Endothelial cell of umbilical vein (primary cell): ENCODE results near the gene TRAPPC2L. TPM values are rescaled to one million over a fixed set of nuclear protein-coding genes. Genes with fewer than 3 reads are reported as not detected.

Source experiments
- BruUV-seq: library from RNA; stranded (reverse); fragments of 400-500 nt; replicated peaks from 2 replicates; lab custom pipeline; 2021; lab: Mats Ljungman, UMichigan
- CTCF ChIA-PET: fragments of 300-600, 350-600 bp; sonication (Branson Sonifier 250); formaldehyde crosslinking; loops from one replicate; lab custom pipeline; 2021; ENCODE audit warnings: antibody characterized with exemption, inconsistent platforms; lab: Charles Lee
- POLR2A ChIA-PET: fragments of 300-600, 350-600 bp; sonication (Branson Sonifier 250); formaldehyde crosslinking; loops from one replicate; lab custom pipeline; 2021; ENCODE audit warnings: antibody characterized with exemption, inconsistent platforms; lab: Charles Lee
- DNase-seq: peaks from one replicate; pipeline ENCODE4 v3.0.0-alpha.2; 2011; ENCODE audit warnings: low read depth, low spot score
- FAIRE-seq: peaks from 2 replicates; lab custom pipeline; 2011; peaks lifted over from hg19 to GRCh38; lab: Jason Lieb, UNC
- H2AFZ ChIP-seq: 2 replicates; pipeline ENCODE4 v1.6.0; 2012; ENCODE audit warnings: low read depth, low read length, control low read depth, inconsistent platforms
- H3K27ac ChIP-seq: 2 replicates; pipeline ENCODE4 v1.5.1; 2011; ENCODE audit warnings: low read depth, mild to moderate bottlenecking, control low read depth, low read length, moderate library complexity; ENCODE audit not compliant: insufficient read depth
- H3K27me3 ChIP-seq, 2 experiments: 2 replicates each; pipeline versions ENCODE4 v1.6.0 to v1.6.1; 2011; ENCODE audit warnings: low read length in 2 of 2, mixed read lengths in 1 of 2; ENCODE audit not compliant: control insufficient read depth in 2 of 2, insufficient read depth in 2 of 2
- H3K36me3 ChIP-seq, 2 experiments: 2 replicates in 1 of 2; 3 replicates in 1 of 2; pipeline ENCODE4 v1.5.1; 2011; ENCODE audit warnings: low read length in 2 of 2, mild to moderate bottlenecking in 1 of 2, moderate library complexity in 1 of 2; ENCODE audit not compliant: control insufficient read depth in 2 of 2, insufficient read depth in 2 of 2; ENCODE audit errors: extremely low read depth in 1 of 2
- H3K4me1 ChIP-seq: 3 replicates; pipeline ENCODE4 v1.5.1; 2011; ENCODE audit warnings: mild to moderate bottlenecking, low read length; ENCODE audit not compliant: control insufficient read depth, insufficient read depth; ENCODE audit errors: extremely low read depth
- H3K4me2 ChIP-seq: 2 replicates; pipeline ENCODE4 v1.6.1; 2011; ENCODE audit warnings: low read length, control low read depth, mixed read lengths; ENCODE audit not compliant: insufficient read depth
- H3K4me3 ChIP-seq, 3 experiments: fragments of 200-600 bp in 1 of 3; sonication (generic), shearing (Covaris generic) in 1 of 3; replicated peaks in 1 of 3; 2 replicates each; pipeline ENCODE4 v1.5.1; 2011 to 2016; ENCODE audit warnings: control low read depth in 3 of 3, low read length in 3 of 3, mild to moderate bottlenecking in 2 of 3, inconsistent platforms in 1 of 3, low read depth in 1 of 3, moderate library complexity in 1 of 3; ENCODE audit not compliant: insufficient read depth in 1 of 3
- H3K79me2 ChIP-seq: 2 replicates; pipeline ENCODE4 v1.6.0; 2012; ENCODE audit warnings: low read length, inconsistent platforms; ENCODE audit not compliant: control insufficient read depth, insufficient read depth
- H3K9ac ChIP-seq: replicated peaks from 2 replicates; pipeline ENCODE3; 2011; ENCODE audit warnings: low read length, control low read depth; ENCODE audit not compliant: insufficient read depth; ENCODE audit errors: extremely low read depth
- H3K9me1 ChIP-seq: replicated peaks from 3 replicates; pipeline ENCODE4 v1.6.0; 2011; ENCODE audit warnings: mild to moderate bottlenecking, low read length; ENCODE audit not compliant: control insufficient read depth, insufficient read depth; ENCODE audit errors: extremely low read depth
- H3K9me3 ChIP-seq: replicated peaks from 2 replicates; pipeline ENCODE4 v1.5.1; 2012; ENCODE audit warnings: low read length, inconsistent platforms; ENCODE audit not compliant: control insufficient read depth, insufficient read depth
- H4K20me1 ChIP-seq: replicated peaks from 2 replicates; pipeline ENCODE3; 2011; ENCODE audit warnings: mild to moderate bottlenecking, low read length; ENCODE audit not compliant: control insufficient read depth, insufficient read depth; ENCODE audit errors: extremely low read depth
- EZH2 ChIP-seq: IDR thresholded peaks from 2 replicates; pipeline ENCODE4 v1.6.1; 2012; ENCODE audit warnings: borderline replicate concordance, low read depth, mild to moderate bottlenecking, moderate library complexity, low read length, inconsistent platforms; ENCODE audit not compliant: severe bottlenecking
- FOS ChIP-seq: IDR thresholded peaks from 2 replicates; pipeline ENCODE4 v1.6.1; 2011; ENCODE audit warnings: mild to moderate bottlenecking, low read length, moderate library complexity, borderline replicate concordance; ENCODE audit not compliant: insufficient read depth
- GATA2 ChIP-seq: IDR thresholded peaks from 2 replicates; pipeline ENCODE4 v1.7.0; 2011; ENCODE audit warnings: low read depth, mild to moderate bottlenecking, moderate library complexity, mixed read lengths, low read length; ENCODE audit not compliant: insufficient read length, insufficient read depth
- JUN ChIP-seq: IDR thresholded peaks from 2 replicates; pipeline ENCODE4 v1.6.1; 2011; ENCODE audit warnings: borderline replicate concordance, low read depth; ENCODE audit not compliant: insufficient read length, insufficient read depth
- MYC ChIP-seq: IDR thresholded peaks from one replicate; pipeline ENCODE4 v1.6.1; 2011; ENCODE audit warnings: mild to moderate bottlenecking, low read depth, low read length
- POLR2A ChIP-seq: IDR thresholded peaks from 2 replicates; pipeline ENCODE4 v1.6.1; 2012; ENCODE audit warnings: low read depth, mild to moderate bottlenecking, control low read depth, low read length
- POLR2AphosphoS5 ChIP-seq: IDR thresholded peaks from 2 replicates; pipeline ENCODE4 v1.6.1; 2012; ENCODE audit warnings: low read depth, mild to moderate bottlenecking, control low read depth, low read length, moderate library complexity; ENCODE audit not compliant: insufficient read depth
- dilution Hi-C: fragments of 300-500 bp; cut with MboI; formaldehyde crosslinking; loops from one replicate; pipeline ENCODE4 v1.15.0; 2019; ENCODE audit warnings: low sequenced_read_pairs; ENCODE audit not compliant: extremely low pct_ligation_motif_present
- intact Hi-C: fragments of 100-400 bp; cut with micrococcal nuclease; formaldehyde crosslinking; loops from one replicate; pipeline ENCODE4 v1.10.0; 2022
- polyA plus RNA-seq, 4 experiments: library from polyadenylated mRNA; depleted of rRNA in 3 of 4; stranded (reverse) in 3 of 4; unstranded in 1 of 4; fragments of >200 nt; gene quantifications; 2 replicates each; pipeline versions ENCODE4 v1.2.1 to v1.2.3, GENCODE V29; 2011 to 2012; ENCODE audit warnings: missing spikeins in 1 of 4
- total RNA-seq: library from RNA; stranded (reverse); gene quantifications from 2 replicates; pipeline ENCODE4 v1.2.3, GENCODE V29; 2021
- TF ChIP-seq, protein P1 (sequence below): IDR thresholded peaks from 2 replicates; pipeline ENCODE4 v1.6.1; 2011; ENCODE audit not compliant: insufficient read depth, insufficient read length
- TF ChIP-seq, protein P2 (sequence below), 2 donors: IDR thresholded peaks; 1 replicate in 1 of 2; 2 replicates in 1 of 2; pipeline ENCODE4 v1.5.1; 2011; ENCODE audit warnings: low read length in 2 of 2, mild to moderate bottlenecking in 2 of 2, moderate library complexity in 2 of 2, control low read depth in 1 of 2, inconsistent platforms in 1 of 2, low read depth in 1 of 2; ENCODE audit not compliant: insufficient read depth in 1 of 2; ENCODE audit errors: extremely low read depth in 1 of 2

TRAPPC2L gene
- total and polyA plus RNA-seq, 2 donors (not counting 3 experiments of a cell fraction or from before 2014, with no cell fraction given): 61.9 to 131 TPM

DNA sequence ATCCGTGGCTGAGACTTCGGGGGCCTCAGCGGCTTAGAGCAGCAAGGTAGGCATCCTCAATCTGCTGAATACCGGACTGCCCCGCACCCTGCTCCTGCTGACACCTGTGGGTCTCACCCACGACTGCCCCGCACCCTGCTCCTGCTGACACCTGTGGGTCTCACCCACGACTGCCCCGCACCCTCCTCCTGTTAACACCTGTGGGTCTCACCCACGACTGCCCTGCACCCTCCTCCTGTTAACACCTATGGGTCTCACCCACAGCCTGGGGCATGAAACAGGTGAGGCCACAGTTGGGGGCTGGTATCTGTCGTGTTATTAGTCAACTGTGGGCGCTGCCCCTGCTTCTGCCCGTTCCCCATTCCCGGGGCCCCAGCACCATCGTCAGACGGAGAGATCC, 45.8 kb downstream of the TRAPPC2L start:
- no peak overlapping the region for H3K4me2 ChIP-seq
- FAIRE-seq (no peak), DNase-seq (no peak)
- H3K27ac ChIP-seq: no peak overlapping the region
- BruUV-seq: no TSS peak
- H3K36me3 ChIP-seq: no peaks in the 10 kb centered on the region
- H4K20me1 ChIP-seq: no peaks in the 10 kb centered on the region
- no peaks in the 10 kb centered on the region for H3K9me1 ChIP-seq
- no peak overlapping the region for H3K9ac ChIP-seq
- H2AFZ ChIP-seq: no peak overlapping the region
- POLR2A ChIA-PET: no interaction called here
- no peaks in the 10 kb centered on the region for H3K4me1 ChIP-seq
- dilution Hi-C loops (no loop called here), intact Hi-C loops (no loop called here)
- no peaks in the 10 kb centered on the region for H3K27me3 ChIP-seq
- TF ChIP-seq POLR2AphosphoS5 (no peak), MYC (no peak), JUN (no peak), GATA2 (no peak), EZH2 (no peak), FOS (no peak), POLR2A (no peak)
- TF ChIP-seq, protein P1, sequence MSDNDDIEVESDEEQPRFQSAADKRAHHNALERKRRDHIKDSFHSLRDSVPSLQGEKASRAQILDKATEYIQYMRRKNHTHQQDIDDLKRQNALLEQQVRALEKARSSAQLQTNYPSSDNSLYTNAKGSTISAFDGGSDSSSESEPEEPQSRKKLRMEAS: no peak
- TF ChIP-seq, protein P2, sequence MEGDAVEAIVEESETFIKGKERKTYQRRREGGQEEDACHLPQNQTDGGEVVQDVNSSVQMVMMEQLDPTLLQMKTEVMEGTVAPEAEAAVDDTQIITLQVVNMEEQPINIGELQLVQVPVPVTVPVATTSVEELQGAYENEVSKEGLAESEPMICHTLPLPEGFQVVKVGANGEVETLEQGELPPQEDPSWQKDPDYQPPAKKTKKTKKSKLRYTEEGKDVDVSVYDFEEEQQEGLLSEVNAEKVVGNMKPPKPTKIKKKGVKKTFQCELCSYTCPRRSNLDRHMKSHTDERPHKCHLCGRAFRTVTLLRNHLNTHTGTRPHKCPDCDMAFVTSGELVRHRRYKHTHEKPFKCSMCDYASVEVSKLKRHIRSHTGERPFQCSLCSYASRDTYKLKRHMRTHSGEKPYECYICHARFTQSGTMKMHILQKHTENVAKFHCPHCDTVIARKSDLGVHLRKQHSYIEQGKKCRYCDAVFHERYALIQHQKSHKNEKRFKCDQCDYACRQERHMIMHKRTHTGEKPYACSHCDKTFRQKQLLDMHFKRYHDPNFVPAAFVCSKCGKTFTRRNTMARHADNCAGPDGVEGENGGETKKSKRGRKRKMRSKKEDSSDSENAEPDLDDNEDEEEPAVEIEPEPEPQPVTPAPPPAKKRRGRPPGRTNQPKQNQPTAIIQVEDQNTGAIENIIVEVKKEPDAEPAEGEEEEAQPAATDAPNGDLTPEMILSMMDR (IDR thresholded peaks at IDR 0.05; ENCODE audit: extremely low read depth in 1 of 2, insufficient read depth in 1 of 2, low read depth in 1 of 2, low read length in 2 of 2): no peak
- no peak overlapping the region for H3K4me3 ChIP-seq
- CTCF ChIA-PET: no interaction called here
- no peaks in the 10 kb centered on the region for H3K9me3 ChIP-seq
- H3K79me2 ChIP-seq: no peaks in the 10 kb centered on the region
